Peyer's patch (tissue), 4 donors: ENCODE measurements around the gene YIF1A. TPM values are rescaled to one million over a fixed set of nuclear protein-coding genes. Genes with fewer than 3 reads are reported as not detected.

Experiments used
- DNase-seq, 3 donors: peaks; one replicate each; pipeline ENCODE4 v3.0.0-alpha.2; 2017 to 2019
- H3K27ac ChIP-seq, 4 donors: fragments of 200-600 bp; sonication (generic); one replicate each; pipeline ENCODE4 v1.5.1; 2016 to 2019
- H3K27me3 ChIP-seq, 2 donors: fragments of 200-600 bp; sonication (generic); one replicate each; pipeline ENCODE4 v1.5.1; 2019
- H3K36me3 ChIP-seq, 3 donors: fragments of 200-600 bp; sonication (generic); one replicate each; pipeline ENCODE4 v1.5.1; 2016 to 2019
- H3K4me1 ChIP-seq, 4 donors: fragments of 200-600 bp; sonication (generic); one replicate each; pipeline ENCODE4 v1.5.1; 2016 to 2019
- H3K4me3 ChIP-seq, 4 donors: fragments of 200-600 bp; sonication (generic); 1 replicate in 3 of 4; 2 replicates in 1 of 4; pipeline ENCODE4 v1.5.1; 2016 to 2019; ENCODE audit warnings: mild to moderate bottlenecking in 1 of 4
- H3K9me3 ChIP-seq, 4 donors: fragments of 200-600 bp; sonication (generic); one replicate each; pipeline ENCODE4 v1.5.1; 2016 to 2019; ENCODE audit warnings: mild to moderate bottlenecking in 1 of 4
- POLR2A ChIP-seq, 2 donors: fragments of 450-650 bp; IDR thresholded peaks; one replicate each; pipeline ENCODE4 v1.5.1; 2017; ENCODE audit warnings: antibody characterized with exemption in 2 of 2, mild to moderate bottlenecking in 2 of 2, moderate library complexity in 2 of 2
- total RNA-seq, 4 donors: library from RNA; depleted of rRNA; stranded (reverse); fragments of >200 nt; gene quantifications; one replicate each; pipeline ENCODE4 v1.1.0, GENCODE V29; 2016
- TF ChIP-seq, protein P1 (sequence below), 6 experiments: fragments of 450-650 bp in 4 of 6; fragments of 200-600 bp in 2 of 6; sonication (generic) in 1 of 6; IDR thresholded peaks; one replicate each; pipeline ENCODE4 v1.5.1; 2017 to 2019; ENCODE audit warnings: antibody characterized with exemption in 6 of 6, mild to moderate bottlenecking in 3 of 6, moderate library complexity in 1 of 6

The YIF1A gene
- total RNA-seq, 4 donors from 2014 or later = 52.0 to 132 (median 115) TPM

DNA sequence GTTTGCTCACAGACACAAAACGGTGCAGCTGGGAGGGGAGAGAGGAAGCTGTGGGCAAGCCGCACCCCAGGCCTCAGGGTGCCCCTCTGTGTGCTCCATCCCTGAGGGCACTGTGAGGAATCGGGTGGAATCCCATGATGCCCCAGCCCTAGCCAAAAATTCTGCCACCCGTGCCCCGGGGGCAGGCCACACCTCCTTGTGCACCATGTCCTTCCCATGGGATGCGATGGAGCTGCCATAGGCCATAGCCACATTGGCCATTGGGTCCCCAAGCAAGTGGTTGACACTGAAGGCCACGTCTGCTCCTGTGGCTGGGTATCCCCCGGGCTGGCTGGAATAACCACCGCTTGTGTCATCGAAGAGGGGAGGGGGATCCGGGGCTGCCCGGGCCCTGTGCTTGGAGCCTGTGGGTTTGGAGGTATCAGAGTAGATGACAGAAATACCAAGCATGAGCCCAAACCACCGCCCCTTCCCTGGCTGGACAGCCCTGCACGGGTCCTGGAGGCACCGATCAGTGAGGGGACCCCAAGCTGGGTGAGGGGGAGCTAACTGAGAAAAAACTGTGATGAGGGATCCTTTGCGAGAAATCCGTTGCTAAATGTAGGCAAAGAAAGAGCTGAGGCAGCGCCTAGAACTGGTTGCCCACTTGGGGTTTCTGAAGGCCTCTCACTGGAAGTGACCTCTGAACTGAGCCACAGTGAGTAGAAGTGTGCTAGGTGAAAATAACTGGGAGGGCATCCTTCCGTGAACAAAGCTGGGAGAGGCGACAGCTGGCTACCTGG, 863 bp downstream of the YIF1A start:
- H3K4me3 ChIP-seq = peak overlapping the region; percentile 85 to 98 (median 93)
- peaks cover 0 to 10% of the 10 kb centered on the region in 2 donors for H3K27me3 ChIP-seq
- H3K9me3 ChIP-seq = no peaks in the 10 kb centered on the region
- DNase-seq = no peak
- H3K27ac ChIP-seq = peak overlapping the region; percentile 96 to 99 (median 98)
- TF ChIP-seq, protein P1, sequence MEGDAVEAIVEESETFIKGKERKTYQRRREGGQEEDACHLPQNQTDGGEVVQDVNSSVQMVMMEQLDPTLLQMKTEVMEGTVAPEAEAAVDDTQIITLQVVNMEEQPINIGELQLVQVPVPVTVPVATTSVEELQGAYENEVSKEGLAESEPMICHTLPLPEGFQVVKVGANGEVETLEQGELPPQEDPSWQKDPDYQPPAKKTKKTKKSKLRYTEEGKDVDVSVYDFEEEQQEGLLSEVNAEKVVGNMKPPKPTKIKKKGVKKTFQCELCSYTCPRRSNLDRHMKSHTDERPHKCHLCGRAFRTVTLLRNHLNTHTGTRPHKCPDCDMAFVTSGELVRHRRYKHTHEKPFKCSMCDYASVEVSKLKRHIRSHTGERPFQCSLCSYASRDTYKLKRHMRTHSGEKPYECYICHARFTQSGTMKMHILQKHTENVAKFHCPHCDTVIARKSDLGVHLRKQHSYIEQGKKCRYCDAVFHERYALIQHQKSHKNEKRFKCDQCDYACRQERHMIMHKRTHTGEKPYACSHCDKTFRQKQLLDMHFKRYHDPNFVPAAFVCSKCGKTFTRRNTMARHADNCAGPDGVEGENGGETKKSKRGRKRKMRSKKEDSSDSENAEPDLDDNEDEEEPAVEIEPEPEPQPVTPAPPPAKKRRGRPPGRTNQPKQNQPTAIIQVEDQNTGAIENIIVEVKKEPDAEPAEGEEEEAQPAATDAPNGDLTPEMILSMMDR (IDR thresholded peaks at IDR 0.05) = no peak
- TF ChIP-seq POLR2A (IDR thresholded peaks at IDR 0.05) = no peak
- peaks cover 0 to 16% (median 0%) of the 10 kb centered on the region in 3 donors for H3K36me3 ChIP-seq
- H3K4me1 ChIP-seq = peaks cover 0 to 30% (median 21%) of the 10 kb centered on the region in 4 donors

GRCh38 chr11:66287211-66287888, 1.6 kb downstream of the YIF1A start:
- Histone ChIP-seq H3K4me3 (peak overlapping the region in 1 of 4 donors; percentile 95), H3K27me3 (peaks cover 0 to 6% of the 10 kb centered on the region in 2 donors), H3K36me3 (peaks cover 0 to 16% (median 0%) of the 10 kb centered on the region in 3 donors), H3K9me3 (no peaks in the 10 kb centered on the region), H3K27ac (peak overlapping the region in 1 of 4 donors; percentile 99), H3K4me1 (peaks cover 3 to 35% (median 26%) of the 10 kb centered on the region in 4 donors)
- no peak for TF ChIP-seq POLR2A (IDR thresholded peaks at IDR 0.05)
- TF ChIP-seq, protein P1 (IDR thresholded peaks at IDR 0.05) = no peak
- no peak for DNase-seq

- Histone ChIP-seq H3K9me3 (no peaks in the 10 kb centered on the region), H3K36me3 (peaks cover 0 to 16% (median 0%) of the 10 kb centered on the region in 3 donors), H3K27ac (no peak overlapping the region), H3K4me1 (peaks cover 3 to 36% (median 26%) of the 10 kb centered on the region in 4 donors), H3K27me3 (no peaks in the 10 kb centered on the region), H3K4me3 (no peak overlapping the region)
- TF ChIP-seq, protein P1 (IDR thresholded peaks at IDR 0.05) = no peak
- TF ChIP-seq POLR2A (IDR thresholded peaks at IDR 0.05) = no peak
- no peak for DNase-seq
These were observed 2.2 kb downstream of the YIF1A start for GRCh38 chr11:66286699-66287098.

- no peaks in the 10 kb centered on the region for H3K9me3 ChIP-seq
- TF ChIP-seq POLR2A (IDR thresholded peaks at IDR 0.05) = no peak
- TF ChIP-seq, protein P1 (IDR thresholded peaks at IDR 0.05) = no peak
- H3K27me3 ChIP-seq = no peaks in the 10 kb centered on the region
- DNase-seq = no peak
- H3K36me3 ChIP-seq = peaks cover 0 to 16% (median 0%) of the 10 kb centered on the region in 3 donors
- H3K4me3 ChIP-seq = no peak overlapping the region
- H3K4me1 ChIP-seq = peaks cover 3 to 36% (median 26%) of the 10 kb centered on the region in 4 donors
- no peak overlapping the region for H3K27ac ChIP-seq
These were observed 3.5 kb downstream of the YIF1A start for GRCh38 chr11:66285250-66285947.

DNA sequence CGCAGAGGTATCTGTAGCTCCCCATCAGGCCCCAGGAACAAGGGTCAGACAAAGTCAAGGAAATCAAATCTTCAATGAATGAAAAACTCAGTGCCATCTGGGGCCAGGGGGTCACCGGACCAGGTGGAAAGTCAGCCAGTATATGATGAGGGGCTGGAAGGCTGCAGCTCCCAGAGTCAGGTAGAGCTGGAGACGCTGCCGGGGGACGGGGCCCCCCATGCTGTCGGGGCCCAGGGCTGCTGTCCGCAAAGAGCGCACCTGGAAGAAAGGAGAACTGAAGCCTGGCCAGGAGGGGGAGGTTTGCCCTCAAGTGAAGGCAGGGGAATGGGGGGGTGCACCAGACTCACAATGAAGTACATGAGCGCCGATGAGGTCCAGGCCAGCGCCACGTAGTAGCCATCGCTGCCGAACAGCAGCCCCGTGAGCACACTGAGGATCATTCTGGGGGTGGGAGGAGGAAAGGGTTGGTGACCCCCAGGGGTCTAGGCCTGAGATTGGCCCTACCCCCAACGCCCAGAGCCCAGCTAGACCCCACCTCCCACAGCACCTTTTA, 4.3 kb downstream of the YIF1A start:
- DNase-seq = no peak
- Histone ChIP-seq H3K36me3 (peaks cover 0 to 16% (median 0%) of the 10 kb centered on the region in 3 donors), H3K4me1 (peaks cover 3 to 30% (median 22%) of the 10 kb centered on the region in 4 donors), H3K4me3 (no peak overlapping the region), H3K27me3 (no peaks in the 10 kb centered on the region), H3K9me3 (no peaks in the 10 kb centered on the region), H3K27ac (no peak overlapping the region)
- no peak for TF ChIP-seq POLR2A (IDR thresholded peaks at IDR 0.05)
- TF ChIP-seq, protein P1 (IDR thresholded peaks at IDR 0.05) = no peak
